GM13976 (cell line): ENCODE results near the gene EPDR1.
A peak's percentile ranks its signal among the peaks of the same experiment; 100 is the strongest.
"Not testable (repeated sequence)": the region's sequence is repeated elsewhere in the genome, so short reads cannot be mapped to it uniquely, and the experiment has no call there.

Experiments
- DNase-seq: peaks from one replicate; pipeline ENCODE4 v3.0.0; 2012; ENCODE audit warnings: low spot score
- CTCF ChIP-seq: IDR thresholded peaks from 2 replicates; pipeline ENCODE4 v1.5.1; 2012; ENCODE audit warnings: borderline replicate concordance, mild to moderate bottlenecking; ENCODE audit not compliant: insufficient read depth; ENCODE audit errors: extremely low read depth, missing control alignments, control extremely low read depth
- in situ Hi-C: fragments of 300-500 bp; cut with MboI; formaldehyde crosslinking; loops from one replicate; pipeline ENCODE4 v1.12.0; 2022; ENCODE audit warnings: low sequenced_read_pairs, mixed read lengths, inconsistent platforms; ENCODE audit not compliant: unreplicated experiment

EPDR1 gene

GRCh38 chr7:37943905-37944736, 23.7 kb downstream of the EPDR1 start:
- DNase-seq = peak; percentile 32
- TF ChIP-seq CTCF = no peak
- in situ Hi-C loops = no loop called here

- in situ Hi-C loops = no loop called here
- TF ChIP-seq CTCF = no peak
- DNase-seq = no peak
These were observed 24.3 kb downstream of the EPDR1 start for GRCh38 chr7:37944737-37945054.

- DNase-seq = no peak
- TF ChIP-seq CTCF = no peak
- in situ Hi-C loops = no loop called here
These were observed 24.9 kb downstream of the EPDR1 start for GRCh38 chr7:37945336-37945735.

GRCh38 chr7:37947138-37947940, 26.9 kb downstream of the EPDR1 start:
- in situ Hi-C loops = no loop called here
- no peak for DNase-seq
- no peak for TF ChIP-seq CTCF

- in situ Hi-C loops = no loop called here
- no peak for TF ChIP-seq CTCF
- DNase-seq = no peak
These were observed 27.4 kb downstream of the EPDR1 start for GRCh38 chr7:37947941-37948210.

GRCh38 chr7:37952240-37952639, 31.8 kb downstream of the EPDR1 start:
- no peak for DNase-seq
- TF ChIP-seq CTCF = no peak
- in situ Hi-C loops = no loop called here

- in situ Hi-C loops = not testable (repeated sequence)
These were observed 33.8 kb downstream of the EPDR1 start for GRCh38 chr7:37954217-37954616.

More at GRCh38 chr7:37954217-37954616, 33.8 kb downstream of the EPDR1 start:
- not testable (repeated sequence) for DNase-seq
